H1 (cell line): Measurements from ENCODE around the gene ECSIT. TPM values are rescaled to one million over a fixed set of nuclear protein-coding genes. Genes with fewer than 3 reads are reported as not detected.

Source experiments
- CTCF ChIA-PET: fragments of 300-600 bp; sonication (Branson Sonifier 250); formaldehyde crosslinking; loops from one replicate; lab custom pipeline; 2021; ENCODE audit not compliant: partially characterized antibody; lab: Charles Lee
- POLR2A ChIA-PET: fragments of 300-600 bp; sonication (Branson Sonifier 250); formaldehyde crosslinking; loops from one replicate; lab custom pipeline; 2021; ENCODE audit warnings: inconsistent platforms; ENCODE audit not compliant: partially characterized antibody; lab: Charles Lee
- DNase-seq, 2 experiments: peaks; one replicate each; pipeline versions ENCODE4 v3.0.0 to v3.0.0-alpha.2; 2010 to 2022; ENCODE audit warnings: low spot score in 2 of 2, low read depth in 1 of 2, mixed read lengths in 1 of 2
- FAIRE-seq: peaks from 2 replicates; lab custom pipeline; 2011; peaks lifted over from hg19 to GRCh38; lab: Jason Lieb, UNC
- H2AFZ ChIP-seq: 2 replicates; pipeline ENCODE4 v1.8.1; 2012; ENCODE audit warnings: low read length, inconsistent platforms
- H2AK5ac ChIP-seq: 2 replicates; pipeline ENCODE4 v1.6.1; 2013; ENCODE audit warnings: low read depth, low read length
- H2BK120ac ChIP-seq: replicated peaks from 2 replicates; pipeline ENCODE3; 2013; ENCODE audit warnings: low read depth, low read length, inconsistent platforms
- H2BK12ac ChIP-seq: 2 replicates; pipeline ENCODE4 v1.6.1; 2013; ENCODE audit warnings: low read depth, low read length
- H2BK15ac ChIP-seq: 2 replicates; pipeline ENCODE4 v1.6.1; 2013; ENCODE audit warnings: low read length
- H2BK20ac ChIP-seq: 2 replicates; pipeline ENCODE4 v1.6.1; 2013; ENCODE audit warnings: low read length
- H2BK5ac ChIP-seq: 2 replicates; pipeline ENCODE4 v1.6.1; 2013; ENCODE audit warnings: low read depth, low read length
- H3K14ac ChIP-seq: 2 replicates; pipeline ENCODE4 v1.6.1; 2013; ENCODE audit warnings: inconsistent platforms; ENCODE audit not compliant: insufficient read length
- H3K18ac ChIP-seq: 2 replicates; pipeline ENCODE4 v1.6.1; 2013; ENCODE audit warnings: low read length; ENCODE audit errors: extremely low read depth
- H3K23ac ChIP-seq: 2 replicates; pipeline ENCODE4 v1.6.1; 2013; ENCODE audit warnings: inconsistent platforms; ENCODE audit not compliant: insufficient read length
- H3K23me2 ChIP-seq: 2 replicates; pipeline ENCODE4 v1.6.1; 2013; ENCODE audit warnings: low read depth, low read length
- H3K27ac ChIP-seq: 2 replicates; pipeline ENCODE4 v1.6.1; 2011; ENCODE audit warnings: low read depth, low read length, inconsistent platforms
- H3K27me3 ChIP-seq, 4 experiments: replicated peaks in 1 of 4; 1 replicate in 1 of 4; 2 replicates in 3 of 4; pipeline versions ENCODE4 v1.6.1 to v1.8.1; 2011 to 2013; ENCODE audit warnings: low read length in 3 of 4, mild to moderate bottlenecking in 3 of 4, inconsistent platforms in 2 of 4, mixed read lengths in 2 of 4, moderate library complexity in 1 of 4; ENCODE audit not compliant: control insufficient read depth in 3 of 4, insufficient read depth in 3 of 4; ENCODE audit errors: extremely low read depth in 1 of 4
- H3K36me3 ChIP-seq, 4 experiments: 2 replicates each; pipeline versions ENCODE4 v1.6.1 to v1.8.1; 2011 to 2013; ENCODE audit warnings: mild to moderate bottlenecking in 4 of 4, low read length in 3 of 4, moderate library complexity in 2 of 4, control low read depth in 1 of 4, inconsistent platforms in 1 of 4; ENCODE audit not compliant: insufficient read depth in 4 of 4, control insufficient read depth in 2 of 4
- H3K4ac ChIP-seq: replicated peaks from 2 replicates; pipeline ENCODE3; 2013; ENCODE audit warnings: low read length, low read depth, mixed read lengths, inconsistent platforms; ENCODE audit not compliant: insufficient read length
- H3K4me1 ChIP-seq, 4 experiments: replicated peaks in 1 of 4; 1 replicate in 1 of 4; 2 replicates in 3 of 4; pipeline versions ENCODE4 v1.6.1 to v1.8.1; 2011 to 2013; ENCODE audit warnings: low read length in 3 of 4, inconsistent platforms in 2 of 4, mixed read lengths in 1 of 4; ENCODE audit not compliant: insufficient read depth in 4 of 4, control insufficient read depth in 3 of 4
- H3K4me2 ChIP-seq, 2 experiments: 2 replicates each; pipeline versions ENCODE4 v1.6.1 to v1.8.1; 2011 to 2013; ENCODE audit warnings: low read depth in 2 of 2, low read length in 2 of 2, control low read depth in 1 of 2, inconsistent platforms in 1 of 2, mild to moderate bottlenecking in 1 of 2; ENCODE audit not compliant: insufficient read depth in 1 of 2
- H3K4me3 ChIP-seq, 4 experiments: fragments of 200-600, 300-600 bp in 1 of 4; sonication (generic), shearing (Covaris generic), sonication (Bioruptor Twin) in 1 of 4; 2 replicates each; pipeline versions ENCODE4 v1.5.1 to v1.8.1; 2011 to 2016; ENCODE audit warnings: low read length in 4 of 4, low read depth in 3 of 4, control low read depth in 2 of 4, inconsistent platforms in 2 of 4, mild to moderate bottlenecking in 2 of 4, mixed read lengths in 1 of 4, moderate library complexity in 1 of 4; ENCODE audit not compliant: insufficient read depth in 2 of 4; ENCODE audit errors: extremely low read depth in 1 of 4
- H3K56ac ChIP-seq: replicated peaks from 2 replicates; pipeline ENCODE3; 2013; ENCODE audit warnings: low read depth, mild to moderate bottlenecking, mixed read lengths, low read length, inconsistent platforms; ENCODE audit not compliant: insufficient read length
- H3K79me1 ChIP-seq: 2 replicates; pipeline ENCODE4 v1.6.1; 2013; ENCODE audit warnings: low read depth, low read length, control low read depth
- H3K79me2 ChIP-seq, 2 experiments: 2 replicates each; pipeline versions ENCODE4 v1.6.1 to v1.8.1; 2012 to 2013; ENCODE audit warnings: low read length in 2 of 2, mild to moderate bottlenecking in 2 of 2, inconsistent platforms in 1 of 2; ENCODE audit not compliant: insufficient read depth in 2 of 2, control insufficient read depth in 1 of 2
- H3K9ac ChIP-seq, 4 experiments: replicated peaks in 1 of 4; 1 replicate in 1 of 4; 2 replicates in 3 of 4; pipeline versions ENCODE4 v1.6.1 to v1.8.1; 2011 to 2013; ENCODE audit warnings: low read depth in 3 of 4, low read length in 3 of 4, control low read depth in 2 of 4, mild to moderate bottlenecking in 2 of 4, moderate library complexity in 2 of 4, inconsistent platforms in 1 of 4; ENCODE audit errors: extremely low read depth in 1 of 4
- H3K9me3 ChIP-seq, 2 experiments: 2 replicates each; pipeline versions ENCODE4 v1.6.1 to v1.8.1; 2012 to 2013; ENCODE audit warnings: mild to moderate bottlenecking in 2 of 2, moderate library complexity in 2 of 2, control low read depth in 1 of 2, inconsistent platforms in 1 of 2, low read depth in 1 of 2, low read length in 1 of 2, mixed read lengths in 1 of 2; ENCODE audit not compliant: insufficient read depth in 2 of 2
- H4K20me1 ChIP-seq, 2 experiments: replicated peaks in 1 of 2; 2 replicates each; pipeline versions ENCODE3 to v1.8.1; 2011 to 2013; ENCODE audit warnings: inconsistent platforms in 2 of 2, low read length in 2 of 2, mild to moderate bottlenecking in 1 of 2; ENCODE audit not compliant: insufficient read depth in 2 of 2, control insufficient read depth in 1 of 2
- H4K5ac ChIP-seq: 2 replicates; pipeline ENCODE4 v1.6.1; 2013; ENCODE audit warnings: low read length, low read depth, mixed read lengths, inconsistent platforms; ENCODE audit not compliant: insufficient read length
- H4K8ac ChIP-seq: 2 replicates; pipeline ENCODE4 v1.8.0; 2013; ENCODE audit warnings: mild to moderate bottlenecking, moderate library complexity, low read length, inconsistent platforms; ENCODE audit not compliant: insufficient read depth; ENCODE audit errors: extremely low read depth
- H4K91ac ChIP-seq: replicated peaks from 2 replicates; pipeline ENCODE3; 2013; ENCODE audit warnings: low read length, mixed read lengths, inconsistent platforms; ENCODE audit not compliant: insufficient read length
- BRCA1 ChIP-seq: IDR thresholded peaks from 2 replicates; pipeline ENCODE4 v1.6.1; 2012; ENCODE audit warnings: low read depth, low read length, improper control_type of control experiment
- whole genome bisulfite sequencing, 2 experiments: shearing (Covaris generic) in 1 of 2; methylation state at CpG; one replicate each; pipeline versions ENCODE4 v1.1.6 to v1.1.7; 2013 to 2015; ENCODE audit warnings: low lambda C conversion rate in 2 of 2, mixed read lengths in 2 of 2, inconsistent platforms in 1 of 2, low coverage in 1 of 2, missing lambda C conversion rate in 1 of 2; ENCODE audit not compliant: insufficient replicate concordance in 2 of 2, insufficient coverage in 1 of 2, insufficient read length in 1 of 2; ENCODE audit errors: extremely low coverage in 1 of 2, missing lambda C conversion rate in 1 of 2; 5-methylcytosine and 5-hydroxymethylcytosine counted together
- polyA plus RNA-seq, 7 experiments: library from polyadenylated mRNA; depleted of rRNA in 3 of 7; stranded (reverse) in 5 of 7; unstranded in 2 of 7; fragments of >200 nt in 5 of 7; fragments of 200-250 nt in 2 of 7; gene quantifications; 1 replicate in 5 of 7; 2 replicates in 1 of 7; 4 replicates in 1 of 7; pipeline versions ENCODE4 v1.2.1 to v1.2.3, GENCODE V29; 2011 to 2013; ENCODE audit warnings: missing spikeins in 2 of 7, mixed read lengths in 2 of 7
- total RNA-seq: library from RNA; stranded (reverse); fragmentation: NEBNext Ultra II Directional; extraction: Animal tissue kit (Norgen Biotek cat#: 25700); gene quantifications from 2 replicates; pipeline ENCODE4 v1.2.1, GENCODE V29; 2021

ECSIT gene
- total and polyA plus RNA-seq, 2 of the 8 experiments (the other 6 are each of a cell fraction or from before 2014, with no cell fraction given): 55.7 to 74.1 TPM

DNA sequence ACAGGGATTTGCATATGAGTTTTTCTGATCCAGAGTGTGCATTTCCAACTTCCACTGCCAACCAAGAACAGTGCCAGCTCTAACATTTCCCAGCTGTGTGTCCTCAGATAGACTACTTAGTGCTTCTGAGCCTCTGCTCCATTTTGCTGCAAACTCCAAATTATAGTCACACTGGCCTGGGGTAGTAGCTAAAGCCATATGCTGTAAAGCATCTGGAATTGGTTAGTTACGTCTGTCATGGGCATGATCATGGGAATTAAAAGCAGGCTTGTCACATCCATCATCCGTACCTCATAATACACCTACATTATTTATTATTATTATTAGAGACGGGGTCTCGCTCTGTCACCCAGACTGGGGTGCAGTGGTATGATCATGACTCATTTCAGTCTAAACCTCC is 55.2 kb downstream of the ECSIT start:
- Histone ChIP-seq H2BK12ac (no peak overlapping the region), H3K36me3 (no peaks in the 10 kb centered on the region), H4K5ac (no peak overlapping the region), H4K91ac (no peak overlapping the region), H2BK20ac (no peak overlapping the region), H3K23ac (no peak overlapping the region), H3K4me3 (no peak overlapping the region), H3K9ac (no peak overlapping the region), H3K18ac (no peak overlapping the region), H2BK5ac (no peak overlapping the region), H3K14ac (no peak overlapping the region), H3K27ac (no peak overlapping the region), H3K9me3 (no peaks in the 10 kb centered on the region), H3K4me2 (no peak overlapping the region), H3K4ac (no peak overlapping the region), H3K56ac (no peak overlapping the region), H2BK15ac (no peak overlapping the region), H4K8ac (no peak overlapping the region), H3K79me1 (no peaks in the 10 kb centered on the region), H2BK120ac (no peak overlapping the region), H4K20me1 (no peaks in the 10 kb centered on the region), H3K27me3 (no peaks in the 10 kb centered on the region; a peak in 3 of 7 replicates), H3K23me2 (no peaks in the 10 kb centered on the region), H2AFZ (no peak overlapping the region), H2AK5ac (no peak overlapping the region), H3K79me2 (no peaks in the 10 kb centered on the region), H3K4me1 (no peaks in the 10 kb centered on the region)
- no peak for TF ChIP-seq BRCA1
- ChIA-PET POLR2A (interaction anchor here (1.0 kb wide), 1 partner anchor 25 kb away, joined by 3 read pairs; no protein-coding TSS in a partner anchor), CTCF (interaction anchor here (0.6 to 1.6 kb wide), 4 partner anchors 21 to 102 kb away, joined by 3 to 6 read pairs (median 4); no protein-coding TSS in a partner anchor)
- FAIRE-seq: no peak
- WGBS, 2 experiments: 88% methylated on average over 4 of the region's 4 CpGs; no CpG with 5 or more reads in 1 of the 2 experiments
- DNase-seq: no peak
